Endothelial cell of umbilical vein (primary cell): ENCODE measurements around the gene SMOC1. TPM values are rescaled to one million over a fixed set of nuclear protein-coding genes. Genes with fewer than 3 reads are reported as not detected.

ENCODE experiments used
- BruUV-seq: library from RNA; stranded (reverse); fragments of 400-500 nt; replicated peaks from 2 replicates; lab custom pipeline; 2021; lab: Mats Ljungman, UMichigan
- CTCF ChIA-PET: fragments of 300-600, 350-600 bp; sonication (Branson Sonifier 250); formaldehyde crosslinking; loops from one replicate; lab custom pipeline; 2021; ENCODE audit warnings: antibody characterized with exemption, inconsistent platforms; lab: Charles Lee
- POLR2A ChIA-PET: fragments of 300-600, 350-600 bp; sonication (Branson Sonifier 250); formaldehyde crosslinking; loops from one replicate; lab custom pipeline; 2021; ENCODE audit warnings: antibody characterized with exemption, inconsistent platforms; lab: Charles Lee
- DNase-seq: peaks from one replicate; pipeline ENCODE4 v3.0.0-alpha.2; 2011; ENCODE audit warnings: low read depth, low spot score
- FAIRE-seq: peaks from 2 replicates; lab custom pipeline; 2011; peaks lifted over from hg19 to GRCh38; lab: Jason Lieb, UNC
- H2AFZ ChIP-seq: 2 replicates; pipeline ENCODE4 v1.6.0; 2012; ENCODE audit warnings: low read depth, low read length, control low read depth, inconsistent platforms
- H3K27ac ChIP-seq: 2 replicates; pipeline ENCODE4 v1.5.1; 2011; ENCODE audit warnings: low read depth, mild to moderate bottlenecking, control low read depth, low read length, moderate library complexity; ENCODE audit not compliant: insufficient read depth
- H3K27me3 ChIP-seq, 2 experiments: 2 replicates each; pipeline versions ENCODE4 v1.6.0 to v1.6.1; 2011; ENCODE audit warnings: low read length in 2 of 2, mixed read lengths in 1 of 2; ENCODE audit not compliant: control insufficient read depth in 2 of 2, insufficient read depth in 2 of 2
- H3K36me3 ChIP-seq, 2 experiments: 2 replicates in 1 of 2; 3 replicates in 1 of 2; pipeline ENCODE4 v1.5.1; 2011; ENCODE audit warnings: low read length in 2 of 2, mild to moderate bottlenecking in 1 of 2, moderate library complexity in 1 of 2; ENCODE audit not compliant: control insufficient read depth in 2 of 2, insufficient read depth in 2 of 2; ENCODE audit errors: extremely low read depth in 1 of 2
- H3K4me1 ChIP-seq: 3 replicates; pipeline ENCODE4 v1.5.1; 2011; ENCODE audit warnings: mild to moderate bottlenecking, low read length; ENCODE audit not compliant: control insufficient read depth, insufficient read depth; ENCODE audit errors: extremely low read depth
- H3K4me2 ChIP-seq: 2 replicates; pipeline ENCODE4 v1.6.1; 2011; ENCODE audit warnings: low read length, control low read depth, mixed read lengths; ENCODE audit not compliant: insufficient read depth
- H3K4me3 ChIP-seq, 3 experiments: fragments of 200-600 bp in 1 of 3; sonication (generic), shearing (Covaris generic) in 1 of 3; replicated peaks in 1 of 3; 2 replicates each; pipeline ENCODE4 v1.5.1; 2011 to 2016; ENCODE audit warnings: control low read depth in 3 of 3, low read length in 3 of 3, mild to moderate bottlenecking in 2 of 3, inconsistent platforms in 1 of 3, low read depth in 1 of 3, moderate library complexity in 1 of 3; ENCODE audit not compliant: insufficient read depth in 1 of 3
- H3K79me2 ChIP-seq: 2 replicates; pipeline ENCODE4 v1.6.0; 2012; ENCODE audit warnings: low read length, inconsistent platforms; ENCODE audit not compliant: control insufficient read depth, insufficient read depth
- H3K9ac ChIP-seq: replicated peaks from 2 replicates; pipeline ENCODE3; 2011; ENCODE audit warnings: low read length, control low read depth; ENCODE audit not compliant: insufficient read depth; ENCODE audit errors: extremely low read depth
- H3K9me1 ChIP-seq: replicated peaks from 3 replicates; pipeline ENCODE4 v1.6.0; 2011; ENCODE audit warnings: mild to moderate bottlenecking, low read length; ENCODE audit not compliant: control insufficient read depth, insufficient read depth; ENCODE audit errors: extremely low read depth
- H3K9me3 ChIP-seq: replicated peaks from 2 replicates; pipeline ENCODE4 v1.5.1; 2012; ENCODE audit warnings: low read length, inconsistent platforms; ENCODE audit not compliant: control insufficient read depth, insufficient read depth
- H4K20me1 ChIP-seq: replicated peaks from 2 replicates; pipeline ENCODE3; 2011; ENCODE audit warnings: mild to moderate bottlenecking, low read length; ENCODE audit not compliant: control insufficient read depth, insufficient read depth; ENCODE audit errors: extremely low read depth
- EZH2 ChIP-seq: IDR thresholded peaks from 2 replicates; pipeline ENCODE4 v1.6.1; 2012; ENCODE audit warnings: borderline replicate concordance, low read depth, mild to moderate bottlenecking, moderate library complexity, low read length, inconsistent platforms; ENCODE audit not compliant: severe bottlenecking
- FOS ChIP-seq: IDR thresholded peaks from 2 replicates; pipeline ENCODE4 v1.6.1; 2011; ENCODE audit warnings: mild to moderate bottlenecking, low read length, moderate library complexity, borderline replicate concordance; ENCODE audit not compliant: insufficient read depth
- GATA2 ChIP-seq: IDR thresholded peaks from 2 replicates; pipeline ENCODE4 v1.7.0; 2011; ENCODE audit warnings: low read depth, mild to moderate bottlenecking, moderate library complexity, mixed read lengths, low read length; ENCODE audit not compliant: insufficient read length, insufficient read depth
- JUN ChIP-seq: IDR thresholded peaks from 2 replicates; pipeline ENCODE4 v1.6.1; 2011; ENCODE audit warnings: borderline replicate concordance, low read depth; ENCODE audit not compliant: insufficient read length, insufficient read depth
- MAX ChIP-seq: IDR thresholded peaks from 2 replicates; pipeline ENCODE4 v1.6.1; 2011; ENCODE audit not compliant: insufficient read depth, insufficient read length
- MYC ChIP-seq: IDR thresholded peaks from one replicate; pipeline ENCODE4 v1.6.1; 2011; ENCODE audit warnings: mild to moderate bottlenecking, low read depth, low read length
- POLR2A ChIP-seq: IDR thresholded peaks from 2 replicates; pipeline ENCODE4 v1.6.1; 2012; ENCODE audit warnings: low read depth, mild to moderate bottlenecking, control low read depth, low read length
- POLR2AphosphoS5 ChIP-seq: IDR thresholded peaks from 2 replicates; pipeline ENCODE4 v1.6.1; 2012; ENCODE audit warnings: low read depth, mild to moderate bottlenecking, control low read depth, low read length, moderate library complexity; ENCODE audit not compliant: insufficient read depth
- dilution Hi-C: fragments of 300-500 bp; cut with MboI; formaldehyde crosslinking; loops from one replicate; pipeline ENCODE4 v1.15.0; 2019; ENCODE audit warnings: low sequenced_read_pairs; ENCODE audit not compliant: extremely low pct_ligation_motif_present
- intact Hi-C: fragments of 100-400 bp; cut with micrococcal nuclease; formaldehyde crosslinking; loops from one replicate; pipeline ENCODE4 v1.10.0; 2022
- polyA plus RNA-seq, 4 experiments: library from polyadenylated mRNA; depleted of rRNA in 3 of 4; stranded (reverse) in 3 of 4; unstranded in 1 of 4; fragments of >200 nt; gene quantifications; 2 replicates each; pipeline versions ENCODE4 v1.2.1 to v1.2.3, GENCODE V29; 2011 to 2012; ENCODE audit warnings: missing spikeins in 1 of 4
- total RNA-seq: library from RNA; stranded (reverse); gene quantifications from 2 replicates; pipeline ENCODE4 v1.2.3, GENCODE V29; 2021
- TF ChIP-seq, protein P1 (sequence below), 2 donors: IDR thresholded peaks; 1 replicate in 1 of 2; 2 replicates in 1 of 2; pipeline ENCODE4 v1.5.1; 2011; ENCODE audit warnings: low read length in 2 of 2, mild to moderate bottlenecking in 2 of 2, moderate library complexity in 2 of 2, control low read depth in 1 of 2, inconsistent platforms in 1 of 2, low read depth in 1 of 2; ENCODE audit not compliant: insufficient read depth in 1 of 2; ENCODE audit errors: extremely low read depth in 1 of 2

SMOC1 gene
- total and polyA plus RNA-seq, 2 donors (not counting 3 experiments of a cell fraction or from before 2014, with no cell fraction given) = 0.97 to 1.1 TPM

- BruUV-seq = no TSS peak
Measured at GRCh38 chr14:70033561-70033960, 154.3 kb downstream of the SMOC1 start.

More at GRCh38 chr14:70033561-70033960, 154.3 kb downstream of the SMOC1 start:
- H3K9ac ChIP-seq = no peak overlapping the region
- dilution Hi-C loops (no loop called here), intact Hi-C loops (no loop called here)
- no peaks in the 10 kb centered on the region for H4K20me1 ChIP-seq
- H3K9me1 ChIP-seq = no peaks in the 10 kb centered on the region
- no peaks in the 10 kb centered on the region for H3K9me3 ChIP-seq
- H3K27me3 ChIP-seq = no peaks in the 10 kb centered on the region
- CTCF ChIA-PET = interaction anchor here (1.6 kb wide), 1 partner anchor 14 kb away, joined by 3 read pairs; no protein-coding TSS in a partner anchor
- H2AFZ ChIP-seq = no peak overlapping the region
- no peak for DNase-seq
- H3K36me3 ChIP-seq = no peaks in the 10 kb centered on the region
- no peak overlapping the region for H3K4me2 ChIP-seq
- FAIRE-seq = no peak
- H3K4me3 ChIP-seq = no peak overlapping the region
- POLR2A ChIA-PET = no interaction called here
- no peaks in the 10 kb centered on the region for H3K4me1 ChIP-seq
- no peak overlapping the region for H3K27ac ChIP-seq
- H3K79me2 ChIP-seq = no peaks in the 10 kb centered on the region
- TF ChIP-seq POLR2AphosphoS5 (no peak), POLR2A (no peak), GATA2 (no peak), EZH2 (no peak), MAX (no peak), FOS (no peak), MYC (no peak), JUN (no peak)
- TF ChIP-seq, protein P1, sequence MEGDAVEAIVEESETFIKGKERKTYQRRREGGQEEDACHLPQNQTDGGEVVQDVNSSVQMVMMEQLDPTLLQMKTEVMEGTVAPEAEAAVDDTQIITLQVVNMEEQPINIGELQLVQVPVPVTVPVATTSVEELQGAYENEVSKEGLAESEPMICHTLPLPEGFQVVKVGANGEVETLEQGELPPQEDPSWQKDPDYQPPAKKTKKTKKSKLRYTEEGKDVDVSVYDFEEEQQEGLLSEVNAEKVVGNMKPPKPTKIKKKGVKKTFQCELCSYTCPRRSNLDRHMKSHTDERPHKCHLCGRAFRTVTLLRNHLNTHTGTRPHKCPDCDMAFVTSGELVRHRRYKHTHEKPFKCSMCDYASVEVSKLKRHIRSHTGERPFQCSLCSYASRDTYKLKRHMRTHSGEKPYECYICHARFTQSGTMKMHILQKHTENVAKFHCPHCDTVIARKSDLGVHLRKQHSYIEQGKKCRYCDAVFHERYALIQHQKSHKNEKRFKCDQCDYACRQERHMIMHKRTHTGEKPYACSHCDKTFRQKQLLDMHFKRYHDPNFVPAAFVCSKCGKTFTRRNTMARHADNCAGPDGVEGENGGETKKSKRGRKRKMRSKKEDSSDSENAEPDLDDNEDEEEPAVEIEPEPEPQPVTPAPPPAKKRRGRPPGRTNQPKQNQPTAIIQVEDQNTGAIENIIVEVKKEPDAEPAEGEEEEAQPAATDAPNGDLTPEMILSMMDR (IDR thresholded peaks at IDR 0.05; ENCODE audit: extremely low read depth in 1 of 2, insufficient read depth in 1 of 2, low read depth in 1 of 2, low read length in 2 of 2) = no peak
